SJSA1 (cell line): ENCODE measurements around the gene MARCHF9. TPM values are rescaled to one million over a fixed set of nuclear protein-coding genes. Genes with fewer than 3 reads are reported as not detected.
"Not testable (repeated sequence)": the region's sequence is repeated elsewhere in the genome, so short reads cannot be mapped to it uniquely, and the experiment has no call there.

Source experiments
- DNase-seq, 2 experiments: peaks; one replicate each; pipeline ENCODE4 v3.0.0-alpha.2; 2015 to 2020; ENCODE audit warnings: low spot score in 2 of 2, low read depth in 1 of 2
- H3K27ac ChIP-seq: fragments of 250-450 bp; sonication (Bioruptor Pico); 2 replicates; pipeline ENCODE4 v1.5.1; 2020; ENCODE audit warnings: mild to moderate bottlenecking, moderate library complexity
- H3K27me3 ChIP-seq: fragments of 250-450 bp; sonication (Bioruptor Pico); replicated peaks from 2 replicates; pipeline ENCODE4 v1.5.1; 2020; ENCODE audit warnings: mild to moderate bottlenecking, moderate library complexity
- H3K36me3 ChIP-seq: fragments of 250-450 bp; sonication (Bioruptor Pico); 2 replicates; pipeline ENCODE4 v1.5.1; 2020; ENCODE audit warnings: mild to moderate bottlenecking
- H3K4me1 ChIP-seq: fragments of 250-450 bp; sonication (Bioruptor Pico); replicated peaks from 2 replicates; pipeline ENCODE4 v1.6.1; 2021; ENCODE audit warnings: mild to moderate bottlenecking
- H3K4me3 ChIP-seq: fragments of 250-450 bp; sonication (Bioruptor Pico); 2 replicates; pipeline ENCODE4 v1.5.1; 2020; ENCODE audit warnings: mild to moderate bottlenecking
- H3K9me3 ChIP-seq: fragments of 250-450 bp; sonication (Bioruptor Pico); replicated peaks from 2 replicates; pipeline ENCODE4 v1.5.1; 2020; ENCODE audit warnings: mild to moderate bottlenecking
- total RNA-seq: library from RNA; depleted of rRNA; stranded (reverse); fragments of >200 nt; shearing (Covaris generic); gene quantifications from 2 replicates; pipeline ENCODE4 v1.2.3, GENCODE V29; 2014

MARCHF9 gene
- total RNA-seq, 1 experiment from 2014 or later: 107 TPM

- no peak overlapping the region for H3K4me3 ChIP-seq
Measured at GRCh38 chr12:57720606-57721595, 34.0 kb upstream of the MARCHF9 start.

GRCh38 chr12:57721846-57722608 lies 32.9 kb upstream of the MARCHF9 start:
- Histone ChIP-seq H3K36me3 (peaks cover 62% of the 10 kb centered on the region), H3K4me1 (peaks cover 14% of the 10 kb centered on the region), H3K27me3 (peaks cover 15% of the 10 kb centered on the region; the same call in 1 of the 2 replicates)
- H3K9me3 ChIP-seq, H3K27ac ChIP-seq, H3K4me3 ChIP-seq: not testable (repeated sequence)
- peak in 1 of 2 experiments; percentile 89 for DNase-seq

More at GRCh38 chr12:57720606-57721595, 34.0 kb upstream of the MARCHF9 start:
- H3K36me3 ChIP-seq: peaks cover 64% of the 10 kb centered on the region
- peaks cover 15% of the 10 kb centered on the region; the same call in 1 of the 2 replicates for H3K27me3 ChIP-seq
- H3K9me3 ChIP-seq: no peaks in the 10 kb centered on the region
- DNase-seq: peak in 1 of 2 experiments; percentile 94
- no peak overlapping the region for H3K27ac ChIP-seq
- H3K4me1 ChIP-seq: peaks cover 3% of the 10 kb centered on the region

GRCh38 chr12:57722716-57723629 lies 31.9 kb upstream of the MARCHF9 start:
- Histone ChIP-seq H3K4me3 (no peak overlapping the region), H3K4me1 (peaks cover 20% of the 10 kb centered on the region), H3K9me3 (peaks cover 14% of the 10 kb centered on the region), H3K27ac (no peak overlapping the region), H3K27me3 (peaks cover 15% of the 10 kb centered on the region; the same call in 1 of the 2 replicates), H3K36me3 (peaks cover 61% of the 10 kb centered on the region)
- DNase-seq: peak; percentile 77 to 94

GRCh38 chr12:57723630-57723962 lies 31.3 kb upstream of the MARCHF9 start:
- Histone ChIP-seq H3K36me3 (peaks cover 55% of the 10 kb centered on the region), H3K4me3 (no peak overlapping the region), H3K27ac (no peak overlapping the region), H3K27me3 (peaks cover 15% of the 10 kb centered on the region; the same call in 1 of the 2 replicates), H3K4me1 (peaks cover 20% of the 10 kb centered on the region), H3K9me3 (peaks cover 14% of the 10 kb centered on the region)
- peak in 1 of 2 experiments; percentile 84 for DNase-seq

- no peak overlapping the region for H3K4me3 ChIP-seq
- H3K36me3 ChIP-seq: peaks cover 48% of the 10 kb centered on the region
- DNase-seq: peak; percentile 79 to 94
- H3K4me1 ChIP-seq: peaks cover 20% of the 10 kb centered on the region
- peaks cover 16% of the 10 kb centered on the region; the same call in 1 of the 2 replicates for H3K27me3 ChIP-seq
- H3K27ac ChIP-seq: no peak overlapping the region
- peaks cover 14% of the 10 kb centered on the region for H3K9me3 ChIP-seq
Measured at GRCh38 chr12:57724003-57724935, 30.6 kb upstream of the MARCHF9 start.

GRCh38 chr12:57724936-57725740 lies 29.8 kb upstream of the MARCHF9 start:
- Histone ChIP-seq H3K36me3 (peaks cover 40% of the 10 kb centered on the region), H3K27ac (no peak overlapping the region), H3K27me3 (peaks cover 24% of the 10 kb centered on the region), H3K4me1 (peaks cover 20% of the 10 kb centered on the region), H3K4me3 (no peak overlapping the region), H3K9me3 (peaks cover 14% of the 10 kb centered on the region)
- DNase-seq: peak in 1 of 2 experiments; percentile 92

- Histone ChIP-seq H3K27ac (no peak overlapping the region; the same call in 1 of the 2 replicates), H3K27me3 (peaks cover 31% of the 10 kb centered on the region), H3K4me1 (peaks cover 20% of the 10 kb centered on the region), H3K9me3 (peaks cover 14% of the 10 kb centered on the region), H3K4me3 (peak overlapping the region; percentile 77), H3K36me3 (peaks cover 33% of the 10 kb centered on the region)
- no peak for DNase-seq
Measured at GRCh38 chr12:57725851-57726150, 29.1 kb upstream of the MARCHF9 start.

GRCh38 chr12:57726151-57726883 lies 28.6 kb upstream of the MARCHF9 start:
- H3K4me1 ChIP-seq: peaks cover 20% of the 10 kb centered on the region
- peaks cover 14% of the 10 kb centered on the region for H3K9me3 ChIP-seq
- H3K27me3 ChIP-seq: peaks cover 36% of the 10 kb centered on the region
- H3K4me3 ChIP-seq: peak overlapping the region; percentile 77
- peaks cover 28% of the 10 kb centered on the region for H3K36me3 ChIP-seq
- DNase-seq: peak; percentile 100
- H3K27ac ChIP-seq: peak overlapping the region; percentile 58

- peak; percentile 76 to 96 for DNase-seq
- peak overlapping the region; percentile 58 for H3K27ac ChIP-seq
- H3K27me3 ChIP-seq: peaks cover 44% of the 10 kb centered on the region
- H3K4me1 ChIP-seq: peaks cover 20% of the 10 kb centered on the region
- H3K4me3 ChIP-seq: peak overlapping the region; percentile 77
- H3K9me3 ChIP-seq: peaks cover 14% of the 10 kb centered on the region
- peaks cover 20% of the 10 kb centered on the region for H3K36me3 ChIP-seq
Measured at GRCh38 chr12:57726884-57727757, 27.8 kb upstream of the MARCHF9 start.

- peaks cover 20% of the 10 kb centered on the region for H3K4me1 ChIP-seq
- peaks cover 18% of the 10 kb centered on the region for H3K36me3 ChIP-seq
- H3K4me3 ChIP-seq: no peak overlapping the region
- H3K27me3 ChIP-seq: peaks cover 52% of the 10 kb centered on the region
- peak in 1 of 2 experiments; percentile 94 for DNase-seq
- H3K9me3 ChIP-seq: peaks cover 14% of the 10 kb centered on the region
- H3K27ac ChIP-seq: no peak overlapping the region
Measured at GRCh38 chr12:57727758-57728395, 27.0 kb upstream of the MARCHF9 start.
